HepG2 (cell line): Measurements from ENCODE around the gene ACER3. TPM values are rescaled to one million over a fixed set of nuclear protein-coding genes. Genes with fewer than 3 reads are reported as not detected.

Experiments used
- ARNT2 ChIP-seq: sonication (generic); formaldehyde crosslinking; IDR thresholded peaks from 2 replicates; pipeline ENCODE4 v1.8.0; 2022; ENCODE audit warnings: mild to moderate bottlenecking, low read depth, missing genetic modification reagents, moderate library complexity
- CREB1 ChIP-seq, 2 experiments: fragments of 450-650 bp in 1 of 2; IDR thresholded peaks; 2 replicates each; pipeline ENCODE4 v1.6.1; 2016 to 2017; ENCODE audit warnings: control low read depth in 1 of 2, mild to moderate bottlenecking in 1 of 2, missing compliant biosample characterization in 1 of 2, missing genetic modification characterization in 1 of 2
- FOXA3 ChIP-seq: IDR thresholded peaks from 2 replicates; pipeline ENCODE4 v1.6.1; 2016; ENCODE audit warnings: missing genetic modification reagents, missing compliant biosample characterization
- HNF4A ChIP-seq: sonication (generic); formaldehyde crosslinking; IDR thresholded peaks from 2 replicates; pipeline ENCODE4 v1.4.0; 2020; ENCODE audit warnings: missing genetic modification reagents
- KDM5A ChIP-seq: fragments of 200-600 bp; sonication (generic); IDR thresholded peaks from 2 replicates; pipeline ENCODE4 v1.7.0; 2018; ENCODE audit warnings: antibody characterized with exemption, mild to moderate bottlenecking, low read length, borderline replicate concordance
- MTA3 ChIP-seq: sonication (generic); formaldehyde crosslinking; IDR thresholded peaks from 2 replicates; pipeline ENCODE4 v1.4.0; 2020; ENCODE audit warnings: missing genetic modification reagents
- MYC ChIP-seq: sonication (generic); formaldehyde crosslinking; IDR thresholded peaks from 2 replicates; pipeline ENCODE4 v1.9.0; 2021; ENCODE audit warnings: missing genetic modification reagents, borderline replicate concordance
- MYNN ChIP-seq: sonication (generic); formaldehyde crosslinking; IDR thresholded peaks from 2 replicates; pipeline ENCODE4 v1.4.0; 2020; ENCODE audit warnings: mild to moderate bottlenecking, low read depth, missing genetic modification reagents
- PRMT3 ChIP-seq: sonication (generic); formaldehyde crosslinking; IDR thresholded peaks from 2 replicates; pipeline ENCODE4 v1.8.1; 2022; ENCODE audit warnings: low read depth, mild to moderate bottlenecking, moderate library complexity, missing genetic modification reagents, borderline replicate concordance
- PRPF4 ChIP-seq: fragments of 200-400 bp; formaldehyde crosslinking; IDR thresholded peaks from 2 replicates; pipeline ENCODE4 v1.6.1; 2016; ENCODE audit warnings: low read length, low read depth; ENCODE audit not compliant: poor library complexity, severe bottlenecking
- SIN3A ChIP-seq: IDR thresholded peaks from 2 replicates; pipeline ENCODE4 v1.6.1; 2011; ENCODE audit warnings: low read depth, mild to moderate bottlenecking, control low read depth, low read length, borderline replicate concordance
- SRY ChIP-seq: sonication (generic); formaldehyde crosslinking; IDR thresholded peaks from 2 replicates; pipeline ENCODE4 v1.8.0; 2022; ENCODE audit warnings: mild to moderate bottlenecking, missing genetic modification reagents
- ZBTB3 ChIP-seq: sonication (generic); formaldehyde crosslinking; IDR thresholded peaks from 2 replicates; pipeline ENCODE4 v1.4.0; 2020; ENCODE audit warnings: low read depth, mild to moderate bottlenecking, moderate library complexity, missing genetic modification reagents, borderline replicate concordance
- ZBTB7B ChIP-seq: sonication (generic); formaldehyde crosslinking; IDR thresholded peaks from 2 replicates; pipeline ENCODE4 v1.4.0; 2020; ENCODE audit warnings: missing genetic modification reagents
- ZMYM4 ChIP-seq: sonication (generic); formaldehyde crosslinking; IDR thresholded peaks from 2 replicates; pipeline ENCODE4 v1.8.1; 2023; ENCODE audit warnings: mild to moderate bottlenecking, missing genetic modification reagents
- ZNF598 ChIP-seq: sonication (generic); formaldehyde crosslinking; IDR thresholded peaks from 2 replicates; pipeline ENCODE4 v1.5.1; 2020; ENCODE audit warnings: mild to moderate bottlenecking, missing genetic modification reagents, borderline replicate concordance
- ZNF703 ChIP-seq: sonication (generic); formaldehyde crosslinking; IDR thresholded peaks from 2 replicates; pipeline ENCODE4 v1.5.1; 2020; ENCODE audit warnings: missing genetic modification reagents, mild to moderate bottlenecking, moderate library complexity, borderline replicate concordance
- ZNF780A ChIP-seq: sonication (generic); formaldehyde crosslinking; IDR thresholded peaks from 2 replicates; pipeline ENCODE4 v1.8.0; 2022; ENCODE audit warnings: mild to moderate bottlenecking, missing genetic modification reagents, moderate library complexity
- ZNF878 ChIP-seq: sonication (generic); formaldehyde crosslinking; IDR thresholded peaks from 2 replicates; pipeline ENCODE4 v1.8.1; 2023; ENCODE audit warnings: mild to moderate bottlenecking, missing genetic modification reagents, moderate library complexity
- polyA plus RNA-seq, 8 experiments: library from polyadenylated mRNA; depleted of rRNA in 3 of 8; stranded (reverse) in 7 of 8; unstranded in 1 of 8; fragments of >200 nt; fragmentation: Illumina TruSeq in 4 of 8; extraction: Trizol in 4 of 8; gene quantifications; 2 replicates each; pipeline versions ENCODE4 v1.2.1 to v1.2.3, GENCODE V29; 2011 to 2016; ENCODE audit warnings: low read depth in 4 of 8, missing spikeins in 1 of 8, mixed read lengths in 1 of 8; ENCODE audit not compliant: insufficient read depth in 1 of 8
- total RNA-seq, 5 experiments: library from RNA; depleted of rRNA; stranded (reverse); fragments of >200 nt; fragmentation: Illumina TruSeq; extraction: Trizol; gene quantifications; 2 replicates each; pipeline ENCODE4 v1.2.3, GENCODE V29; 2016; ENCODE audit warnings: low read depth in 1 of 5
- TF ChIP-seq, protein P1 (sequence below): sonication (generic); formaldehyde crosslinking; IDR thresholded peaks from 2 replicates; pipeline ENCODE4 v1.4.0; 2020; ENCODE audit warnings: missing genetic modification reagents, mild to moderate bottlenecking, borderline replicate concordance
- TF ChIP-seq, protein P2 (sequence below): sonication (generic); formaldehyde crosslinking; IDR thresholded peaks from 2 replicates; pipeline ENCODE4 v1.5.1; 2020; ENCODE audit warnings: missing genetic modification reagents, mild to moderate bottlenecking, borderline replicate concordance
- TF ChIP-seq, protein P3 (sequence below): sonication (generic); formaldehyde crosslinking; conservative IDR thresholded peaks from 2 replicates; pipeline ENCODE4 v1.4.0; 2020; ENCODE audit warnings: missing genetic modification reagents

ACER3 gene
- total and polyA plus RNA-seq, 2 of the 13 experiments (the other 11 are each of a cell fraction or from before 2014, with no cell fraction given), result 6.0 to 9.8 TPM

DNA sequence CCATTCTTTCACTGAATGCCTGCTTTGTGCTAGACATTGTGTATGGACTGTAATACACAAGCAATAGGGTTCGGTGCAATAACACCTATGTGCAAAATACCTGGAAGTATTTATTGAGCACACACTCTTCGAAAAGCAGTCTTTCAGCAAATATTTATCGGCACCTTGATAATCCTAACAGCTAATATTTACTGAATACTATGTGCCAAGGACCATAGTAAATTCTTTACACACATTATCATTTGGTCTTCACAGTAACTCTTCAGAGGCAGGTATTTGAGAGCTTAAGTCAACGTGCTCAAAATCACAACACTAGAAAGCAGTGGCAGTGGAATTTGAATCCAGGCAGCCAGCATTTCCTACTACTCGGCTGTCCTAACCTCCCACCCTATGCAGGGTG lies 175.7 kb downstream of the ACER3 start (continued):
- TF ChIP-seq SIN3A (no peak), ZBTB7B (no peak), FOXA3 (CRISPR knock-in tag) (peak; percentile 95), CREB1 (IDR thresholded peaks at IDR 0.05) (no peak), CREB1 (CRISPR knock-in tag; IDR thresholded peaks at IDR 0.05) (peak; percentile 52), MTA3 (CRISPR knock-in tag) (no peak), HNF4A (CRISPR knock-in tag) (0 out of 2 replicates have a peak, but pooled peaks have one; percentile 23), MYC (no peak), ZNF598 (CRISPR knock-in tag) (no peak), ZNF780A (CRISPR knock-in tag) (no peak), ZNF703 (peak; percentile 82; the same call in 1 of the 2 replicates), PRMT3 (0 out of 2 replicates have a peak, but pooled peaks have one; percentile 43), ZBTB3 (no peak), ZMYM4 (CRISPR knock-in tag) (no peak), KDM5A (no peak), ARNT2 (CRISPR knock-in tag) (no peak), SRY (no peak), MYNN (CRISPR knock-in tag) (no peak), PRPF4 (no peak), ZNF878 (CRISPR knock-in tag) (no peak)
- TF ChIP-seq, protein P1, sequence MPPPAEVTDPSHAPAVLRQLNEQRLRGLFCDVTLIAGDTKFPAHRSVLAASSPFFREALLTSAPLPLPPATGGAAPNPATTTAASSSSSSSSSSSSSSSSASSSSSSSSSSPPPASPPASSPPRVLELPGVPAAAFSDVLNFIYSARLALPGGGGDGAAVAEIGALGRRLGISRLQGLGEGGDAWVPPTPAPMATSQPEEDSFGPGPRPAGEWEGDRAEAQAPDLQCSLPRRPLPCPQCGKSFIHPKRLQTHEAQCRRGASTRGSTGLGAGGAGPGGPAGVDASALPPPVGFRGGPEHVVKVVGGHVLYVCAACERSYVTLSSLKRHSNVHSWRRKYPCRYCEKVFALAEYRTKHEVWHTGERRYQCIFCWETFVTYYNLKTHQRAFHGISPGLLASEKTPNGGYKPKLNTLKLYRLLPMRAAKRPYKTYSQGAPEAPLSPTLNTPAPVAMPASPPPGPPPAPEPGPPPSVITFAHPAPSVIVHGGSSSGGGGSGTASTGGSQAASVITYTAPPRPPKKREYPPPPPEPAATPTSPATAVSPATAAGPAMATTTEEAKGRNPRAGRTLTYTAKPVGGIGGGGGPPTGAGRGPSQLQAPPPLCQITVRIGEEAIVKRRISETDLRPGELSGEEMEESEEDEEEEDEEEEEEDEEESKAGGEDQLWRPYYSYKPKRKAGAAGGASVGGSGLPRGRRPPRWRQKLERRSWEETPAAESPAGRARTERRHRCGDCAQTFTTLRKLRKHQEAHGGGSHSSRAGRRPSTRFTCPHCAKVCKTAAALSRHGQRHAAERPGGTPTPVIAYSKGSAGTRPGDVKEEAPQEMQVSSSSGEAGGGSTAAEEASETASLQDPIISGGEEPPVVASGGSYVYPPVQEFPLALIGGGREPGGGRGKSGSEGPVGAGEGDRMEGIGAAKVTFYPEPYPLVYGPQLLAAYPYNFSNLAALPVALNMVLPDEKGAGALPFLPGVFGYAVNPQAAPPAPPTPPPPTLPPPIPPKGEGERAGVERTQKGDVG (CRISPR knock-in tag), result no peak
- TF ChIP-seq, protein P2, sequence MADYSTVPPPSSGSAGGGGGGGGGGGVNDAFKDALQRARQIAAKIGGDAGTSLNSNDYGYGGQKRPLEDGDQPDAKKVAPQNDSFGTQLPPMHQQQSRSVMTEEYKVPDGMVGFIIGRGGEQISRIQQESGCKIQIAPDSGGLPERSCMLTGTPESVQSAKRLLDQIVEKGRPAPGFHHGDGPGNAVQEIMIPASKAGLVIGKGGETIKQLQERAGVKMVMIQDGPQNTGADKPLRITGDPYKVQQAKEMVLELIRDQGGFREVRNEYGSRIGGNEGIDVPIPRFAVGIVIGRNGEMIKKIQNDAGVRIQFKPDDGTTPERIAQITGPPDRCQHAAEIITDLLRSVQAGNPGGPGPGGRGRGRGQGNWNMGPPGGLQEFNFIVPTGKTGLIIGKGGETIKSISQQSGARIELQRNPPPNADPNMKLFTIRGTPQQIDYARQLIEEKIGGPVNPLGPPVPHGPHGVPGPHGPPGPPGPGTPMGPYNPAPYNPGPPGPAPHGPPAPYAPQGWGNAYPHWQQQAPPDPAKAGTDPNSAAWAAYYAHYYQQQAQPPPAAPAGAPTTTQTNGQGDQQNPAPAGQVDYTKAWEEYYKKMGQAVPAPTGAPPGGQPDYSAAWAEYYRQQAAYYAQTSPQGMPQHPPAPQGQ (CRISPR knock-in tag), result no peak
- TF ChIP-seq, protein P3, sequence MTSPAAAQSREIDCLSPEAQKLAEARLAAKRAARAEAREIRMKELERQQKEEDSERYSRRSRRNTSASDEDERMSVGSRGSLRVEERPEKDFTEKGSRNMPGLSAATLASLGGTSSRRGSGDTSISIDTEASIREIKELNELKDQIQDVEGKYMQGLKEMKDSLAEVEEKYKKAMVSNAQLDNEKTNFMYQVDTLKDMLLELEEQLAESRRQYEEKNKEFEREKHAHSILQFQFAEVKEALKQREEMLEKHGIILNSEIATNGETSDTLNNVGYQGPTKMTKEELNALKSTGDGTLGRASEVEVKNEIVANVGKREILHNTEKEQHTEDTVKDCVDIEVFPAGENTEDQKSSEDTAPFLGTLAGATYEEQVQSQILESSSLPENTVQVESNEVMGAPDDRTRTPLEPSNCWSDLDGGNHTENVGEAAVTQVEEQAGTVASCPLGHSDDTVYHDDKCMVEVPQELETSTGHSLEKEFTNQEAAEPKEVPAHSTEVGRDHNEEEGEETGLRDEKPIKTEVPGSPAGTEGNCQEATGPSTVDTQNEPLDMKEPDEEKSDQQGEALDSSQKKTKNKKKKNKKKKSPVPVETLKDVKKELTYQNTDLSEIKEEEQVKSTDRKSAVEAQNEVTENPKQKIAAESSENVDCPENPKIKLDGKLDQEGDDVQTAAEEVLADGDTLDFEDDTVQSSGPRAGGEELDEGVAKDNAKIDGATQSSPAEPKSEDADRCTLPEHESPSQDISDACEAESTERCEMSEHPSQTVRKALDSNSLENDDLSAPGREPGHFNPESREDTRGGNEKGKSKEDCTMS (CRISPR knock-in tag), result no peak
